ENCODE results near the gene CYTH4. TPM values are rescaled to one million over a fixed set of nuclear protein-coding genes. Genes with fewer than 3 reads are reported as not detected.

Gene CYTH4
- polyA plus RNA-seq, 1 donor from 2014 or later: not detected

DNA sequence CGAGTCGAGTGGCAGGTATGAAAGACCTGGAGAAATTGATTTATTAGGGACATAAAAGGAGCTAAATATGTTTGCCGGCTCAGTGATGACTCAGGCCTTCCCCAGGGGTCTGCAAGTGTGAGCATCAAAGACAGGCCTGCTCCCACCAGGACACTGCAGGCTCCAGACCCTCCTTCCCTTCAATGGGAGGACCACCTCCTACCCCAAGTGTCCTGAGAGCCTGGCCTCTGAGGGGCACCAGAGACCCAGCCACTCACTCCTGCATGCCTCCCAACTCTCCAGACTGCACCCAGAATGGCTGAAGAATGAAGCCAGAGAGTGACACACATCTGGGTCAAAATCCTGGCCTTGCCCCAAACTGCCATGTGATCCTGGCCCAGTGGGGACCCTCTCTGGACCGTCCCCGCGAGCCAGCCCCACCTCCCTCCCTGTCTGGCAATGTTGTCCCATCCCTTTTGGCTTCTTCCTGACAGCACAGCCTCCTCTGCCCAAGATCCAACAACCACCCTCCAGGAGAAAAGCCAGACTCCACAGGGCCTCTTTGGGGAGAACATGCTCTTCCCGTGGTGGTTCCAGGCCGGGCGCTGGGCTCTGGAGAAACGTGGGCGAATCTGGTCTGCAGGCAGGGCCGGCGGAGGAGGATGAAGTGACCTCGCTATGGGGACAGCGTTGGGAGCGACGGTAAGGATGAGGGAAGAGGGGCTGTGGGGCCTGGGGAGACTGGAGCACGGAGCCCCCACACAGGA is 36.2 kb downstream of the CYTH4 start:
- H3K9me2 ChIP-seq (ENCODE audit: insufficient read depth, low read length): no peaks in the 10 kb centered on the region
- TF ChIP-seq, protein P1, sequence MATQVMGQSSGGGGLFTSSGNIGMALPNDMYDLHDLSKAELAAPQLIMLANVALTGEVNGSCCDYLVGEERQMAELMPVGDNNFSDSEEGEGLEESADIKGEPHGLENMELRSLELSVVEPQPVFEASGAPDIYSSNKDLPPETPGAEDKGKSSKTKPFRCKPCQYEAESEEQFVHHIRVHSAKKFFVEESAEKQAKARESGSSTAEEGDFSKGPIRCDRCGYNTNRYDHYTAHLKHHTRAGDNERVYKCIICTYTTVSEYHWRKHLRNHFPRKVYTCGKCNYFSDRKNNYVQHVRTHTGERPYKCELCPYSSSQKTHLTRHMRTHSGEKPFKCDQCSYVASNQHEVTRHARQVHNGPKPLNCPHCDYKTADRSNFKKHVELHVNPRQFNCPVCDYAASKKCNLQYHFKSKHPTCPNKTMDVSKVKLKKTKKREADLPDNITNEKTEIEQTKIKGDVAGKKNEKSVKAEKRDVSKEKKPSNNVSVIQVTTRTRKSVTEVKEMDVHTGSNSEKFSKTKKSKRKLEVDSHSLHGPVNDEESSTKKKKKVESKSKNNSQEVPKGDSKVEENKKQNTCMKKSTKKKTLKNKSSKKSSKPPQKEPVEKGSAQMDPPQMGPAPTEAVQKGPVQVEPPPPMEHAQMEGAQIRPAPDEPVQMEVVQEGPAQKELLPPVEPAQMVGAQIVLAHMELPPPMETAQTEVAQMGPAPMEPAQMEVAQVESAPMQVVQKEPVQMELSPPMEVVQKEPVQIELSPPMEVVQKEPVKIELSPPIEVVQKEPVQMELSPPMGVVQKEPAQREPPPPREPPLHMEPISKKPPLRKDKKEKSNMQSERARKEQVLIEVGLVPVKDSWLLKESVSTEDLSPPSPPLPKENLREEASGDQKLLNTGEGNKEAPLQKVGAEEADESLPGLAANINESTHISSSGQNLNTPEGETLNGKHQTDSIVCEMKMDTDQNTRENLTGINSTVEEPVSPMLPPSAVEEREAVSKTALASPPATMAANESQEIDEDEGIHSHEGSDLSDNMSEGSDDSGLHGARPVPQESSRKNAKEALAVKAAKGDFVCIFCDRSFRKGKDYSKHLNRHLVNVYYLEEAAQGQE (IDR thresholded peaks at IDR 0.05; ENCODE audit: borderline replicate concordance): no peak
- peak; percentile 25 for TF ChIP-seq SMC3 (conservative IDR thresholded peaks at IDR 0.05; ENCODE audit: poor library complexity)
- TF ChIP-seq RAD21 (conservative IDR thresholded peaks at IDR 0.05): peak; percentile 33
- TF ChIP-seq, protein P2, sequence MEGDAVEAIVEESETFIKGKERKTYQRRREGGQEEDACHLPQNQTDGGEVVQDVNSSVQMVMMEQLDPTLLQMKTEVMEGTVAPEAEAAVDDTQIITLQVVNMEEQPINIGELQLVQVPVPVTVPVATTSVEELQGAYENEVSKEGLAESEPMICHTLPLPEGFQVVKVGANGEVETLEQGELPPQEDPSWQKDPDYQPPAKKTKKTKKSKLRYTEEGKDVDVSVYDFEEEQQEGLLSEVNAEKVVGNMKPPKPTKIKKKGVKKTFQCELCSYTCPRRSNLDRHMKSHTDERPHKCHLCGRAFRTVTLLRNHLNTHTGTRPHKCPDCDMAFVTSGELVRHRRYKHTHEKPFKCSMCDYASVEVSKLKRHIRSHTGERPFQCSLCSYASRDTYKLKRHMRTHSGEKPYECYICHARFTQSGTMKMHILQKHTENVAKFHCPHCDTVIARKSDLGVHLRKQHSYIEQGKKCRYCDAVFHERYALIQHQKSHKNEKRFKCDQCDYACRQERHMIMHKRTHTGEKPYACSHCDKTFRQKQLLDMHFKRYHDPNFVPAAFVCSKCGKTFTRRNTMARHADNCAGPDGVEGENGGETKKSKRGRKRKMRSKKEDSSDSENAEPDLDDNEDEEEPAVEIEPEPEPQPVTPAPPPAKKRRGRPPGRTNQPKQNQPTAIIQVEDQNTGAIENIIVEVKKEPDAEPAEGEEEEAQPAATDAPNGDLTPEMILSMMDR (IDR thresholded peaks at IDR 0.05; ENCODE audit: poor library complexity, severe bottlenecking): no peak
- no peak for TF ChIP-seq TAF1 (IDR thresholded peaks at IDR 0.05; ENCODE audit: low read depth)
- no peak for TF ChIP-seq POLR2AphosphoS5 (IDR thresholded peaks at IDR 0.05)
- no peak for TF ChIP-seq MXI1 (conservative IDR thresholded peaks at IDR 0.05; ENCODE audit: poor library complexity, severe bottlenecking)
- TF ChIP-seq EP300 (conservative IDR thresholded peaks at IDR 0.05; ENCODE audit: poor library complexity, severe bottlenecking): no peak
- TF ChIP-seq EZH2 (IDR thresholded peaks at IDR 0.05; ENCODE audit: borderline replicate concordance, insufficient read depth, low read length, poor library complexity, severe bottlenecking): no peak
- H3K9ac ChIP-seq (ENCODE audit: low read length): no peak overlapping the region
- H3K27me3 ChIP-seq (ENCODE audit: insufficient read depth, low read depth, low read length): peaks cover 12% of the 10 kb centered on the region
- H3K79me2 ChIP-seq (replicated peaks; ENCODE audit: insufficient read depth, low read length): no peaks in the 10 kb centered on the region
- H3K4me2 ChIP-seq (ENCODE audit: low read length): no peak overlapping the region
- no peaks in the 10 kb centered on the region for H3K36me3 ChIP-seq (ENCODE audit: insufficient read depth, low read length)
- H3F3A ChIP-seq (ENCODE audit: insufficient read depth, low read length, poor library complexity, severe bottlenecking): no peaks in the 10 kb centered on the region
- no peak overlapping the region for H3K27ac ChIP-seq (ENCODE audit: low read length)
- H3K9me3 ChIP-seq (ENCODE audit: low read length): no peaks in the 10 kb centered on the region
- H2AFZ ChIP-seq (ENCODE audit: low read depth, low read length): no peak overlapping the region
- no peak overlapping the region for H3K4me3 ChIP-seq (ENCODE audit: low read length)
- no peaks in the 10 kb centered on the region for H4K20me1 ChIP-seq (ENCODE audit: insufficient read depth)

DNA sequence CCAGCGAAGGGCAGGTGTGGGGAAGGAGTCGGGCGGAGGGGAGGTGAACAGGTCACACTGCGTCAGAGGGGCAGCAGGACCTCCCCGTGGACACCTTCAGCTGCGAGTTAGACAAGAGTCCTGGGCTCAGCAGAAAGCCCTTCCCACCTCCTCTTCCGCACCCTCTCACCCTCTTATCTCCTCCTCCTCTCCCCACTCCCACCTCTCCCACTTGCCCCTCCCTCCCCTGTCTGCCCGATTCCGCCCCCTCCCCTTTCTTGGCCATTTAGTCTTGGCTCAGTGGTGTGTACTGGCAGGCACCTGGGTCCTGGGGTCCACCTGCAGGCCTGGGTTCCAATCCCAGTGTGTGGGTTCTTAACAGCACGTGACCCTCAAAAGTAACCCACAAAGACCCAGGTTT is 37.2 kb downstream of the CYTH4 start:
- H4K20me1 ChIP-seq (ENCODE audit: insufficient read depth): no peaks in the 10 kb centered on the region
- no peak overlapping the region for H3K4me2 ChIP-seq (ENCODE audit: low read length)
- H3K9ac ChIP-seq (ENCODE audit: low read length): no peak overlapping the region
- no peak overlapping the region for H3K27ac ChIP-seq (ENCODE audit: low read length)
- no peak for TF ChIP-seq TAF1 (IDR thresholded peaks at IDR 0.05; ENCODE audit: low read depth)
- no peak for TF ChIP-seq EP300 (conservative IDR thresholded peaks at IDR 0.05; ENCODE audit: poor library complexity, severe bottlenecking)
- no peak for TF ChIP-seq MXI1 (conservative IDR thresholded peaks at IDR 0.05; ENCODE audit: poor library complexity, severe bottlenecking)
- TF ChIP-seq, protein P1 (IDR thresholded peaks at IDR 0.05; ENCODE audit: borderline replicate concordance): no peak
- no peak for TF ChIP-seq EZH2 (IDR thresholded peaks at IDR 0.05; ENCODE audit: borderline replicate concordance, insufficient read depth, low read length, poor library complexity, severe bottlenecking)
- TF ChIP-seq, protein P2 (IDR thresholded peaks at IDR 0.05; ENCODE audit: poor library complexity, severe bottlenecking): no peak
- TF ChIP-seq RAD21 (conservative IDR thresholded peaks at IDR 0.05): no peak
- TF ChIP-seq POLR2AphosphoS5 (IDR thresholded peaks at IDR 0.05): no peak
- no peak for TF ChIP-seq SMC3 (conservative IDR thresholded peaks at IDR 0.05; ENCODE audit: poor library complexity)
- no peak overlapping the region for H3K4me3 ChIP-seq (ENCODE audit: low read length)
- no peaks in the 10 kb centered on the region for H3K79me2 ChIP-seq (replicated peaks; ENCODE audit: insufficient read depth, low read length)
- no peaks in the 10 kb centered on the region for H3K36me3 ChIP-seq (ENCODE audit: insufficient read depth, low read length)
- H2AFZ ChIP-seq (ENCODE audit: low read depth, low read length): no peak overlapping the region
- H3K27me3 ChIP-seq (ENCODE audit: insufficient read depth, low read depth, low read length): peaks cover 22% of the 10 kb centered on the region
- no peaks in the 10 kb centered on the region for H3K9me3 ChIP-seq (ENCODE audit: low read length)
- no peaks in the 10 kb centered on the region for H3F3A ChIP-seq (ENCODE audit: insufficient read depth, low read length, poor library complexity, severe bottlenecking)
- H3K9me2 ChIP-seq (ENCODE audit: insufficient read depth, low read length): no peaks in the 10 kb centered on the region

Data from neural cell (in vitro differentiated cells).